GM10248 (cell line): ENCODE measurements around the gene PRICKLE1.

Experiments used
- CTCF ChIA-PET: fragments of 300-600 bp; sonication (Branson Sonifier 250); formaldehyde crosslinking; extraction: SDS; loops from one replicate; lab custom pipeline; 2021; ENCODE audit warnings: antibody characterized with exemption; lab: Yijun Ruan, JAX
- POLR2A ChIA-PET: fragments of 350-650 bp; sonication (Branson Sonifier 250); formaldehyde crosslinking; extraction: SDS; loops from one replicate; lab custom pipeline; 2020; ENCODE audit warnings: antibody characterized with exemption; lab: Yijun Ruan, JAX
- DNase-seq: peaks from one replicate; pipeline ENCODE4 v3.0.0; 2012; ENCODE audit errors: extremely low spot score
- CTCF ChIP-seq: IDR thresholded peaks from 2 replicates; pipeline ENCODE4 v1.5.1; 2012; ENCODE audit warnings: mild to moderate bottlenecking, low read depth; ENCODE audit errors: extremely low read depth, missing control alignments, control extremely low read depth

Gene PRICKLE1

GRCh38 chr12:42510823-42511222 is 78.7 kb downstream of the PRICKLE1 start:
- ChIA-PET POLR2A (no interaction called here), CTCF (interaction anchor here (1.7 to 2.0 kb wide), 3 partner anchors 11 to 29 kb away, joined by 3 to 6 read pairs (median 6); no protein-coding TSS in a partner anchor)
- no peak for TF ChIP-seq CTCF
- no peak for DNase-seq

- ChIA-PET POLR2A (no interaction called here), CTCF (interaction anchor here (1.1 kb wide), 1 partner anchor 60 kb away, joined by 3 read pairs; no protein-coding TSS in a partner anchor)
These were observed 80.6 kb downstream of the PRICKLE1 start for GRCh38 chr12:42508913-42509460.

GRCh38 chr12:42507565-42507964 is 82.0 kb downstream of the PRICKLE1 start:
- ChIA-PET POLR2A (no interaction called here), CTCF (interaction anchor here (1.1 to 1.3 kb wide), 3 partner anchors 8 to 17 kb away, joined by 3 to 5 read pairs (median 4); no protein-coding TSS in a partner anchor)
- TF ChIP-seq CTCF, result no peak
- DNase-seq, result no peak

More at GRCh38 chr12:42508913-42509460, 80.6 kb downstream of the PRICKLE1 start:
- TF ChIP-seq CTCF, result no peak
- no peak for DNase-seq

GRCh38 chr12:42507081-42507480 is 82.5 kb downstream of the PRICKLE1 start:
- ChIA-PET CTCF (interaction anchor here (0.8 to 1.3 kb wide), 3 partner anchors 11 to 17 kb away, joined by 3 to 5 read pairs (median 3); no protein-coding TSS in a partner anchor), POLR2A (no interaction called here)
- no peak for TF ChIP-seq CTCF
- no peak for DNase-seq

GRCh38 chr12:42504049-42504448 is 85.5 kb downstream of the PRICKLE1 start:
- CTCF ChIA-PET, result no interaction called here
- DNase-seq, result no peak

GRCh38 chr12:42502682-42503081 is 86.9 kb downstream of the PRICKLE1 start:
- CTCF ChIA-PET, result interaction anchor here (1.8 kb wide), 1 partner anchor 20 kb away, joined by 5 read pairs; no protein-coding TSS in a partner anchor
- POLR2A ChIA-PET, result no interaction called here
- no peak for DNase-seq
- no peak for TF ChIP-seq CTCF

More at GRCh38 chr12:42504049-42504448, 85.5 kb downstream of the PRICKLE1 start:
- POLR2A ChIA-PET, result no interaction called here
- no peak for TF ChIP-seq CTCF
